ENCODE results near the gene SLC22A17. TPM values are rescaled to one million over a fixed set of nuclear protein-coding genes. Genes with fewer than 3 reads are reported as not detected.

SLC22A17 gene
- total and polyA plus RNA-seq, 2 of the 8 experiments (the other 6 are each of a cell fraction or from before 2014, with no cell fraction given), result 43.0 to 49.0 TPM

DNA sequence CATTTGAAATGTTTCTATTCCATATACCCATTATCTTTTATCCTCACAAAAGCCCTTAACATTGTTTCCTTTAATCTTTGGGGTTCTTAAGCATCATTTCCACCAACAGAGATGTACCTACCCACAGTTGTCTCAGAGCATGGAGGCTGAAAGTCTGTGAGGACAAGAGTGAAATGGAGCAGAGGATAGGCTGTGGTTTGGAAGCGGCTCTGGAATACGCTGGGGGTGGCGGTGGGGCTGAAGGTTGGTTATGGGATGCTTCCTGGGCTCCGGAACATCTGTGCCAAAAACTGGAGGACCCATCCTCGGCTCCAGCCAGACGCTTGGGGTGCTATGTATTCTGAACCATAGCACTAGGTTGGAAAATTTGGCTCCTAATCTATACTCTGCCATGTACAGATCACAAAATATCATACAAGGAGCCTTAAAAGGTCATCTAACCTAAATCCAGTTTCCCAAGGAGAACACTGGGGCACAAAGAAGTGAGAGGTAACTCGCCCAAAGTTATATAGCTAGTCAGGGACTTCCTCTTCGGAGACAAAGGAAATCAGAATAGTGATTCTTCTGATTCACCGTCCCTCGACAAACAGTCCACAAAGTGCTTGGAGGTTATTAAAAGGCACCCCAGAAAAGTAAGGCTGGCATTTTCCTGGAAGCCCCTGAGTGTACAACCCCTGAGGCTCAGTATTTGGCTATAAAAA is 52.6 kb downstream of the SLC22A17 start (continued):
- no peak for TF ChIP-seq RNF2 (IDR thresholded peaks at IDR 0.05; ENCODE audit: borderline replicate concordance, low read depth, low read length, missing control alignments, poor library complexity, severe bottlenecking)
- TF ChIP-seq TBP (IDR thresholded peaks at IDR 0.05; ENCODE audit: low read depth, low read length), result no peak
- no peak for TF ChIP-seq RAD21 (IDR thresholded peaks at IDR 0.05 in 1 of 2, conservative IDR thresholded peaks at IDR 0.05 in 1 of 2; ENCODE audit: low read depth in 2 of 2, low read length in 2 of 2)
- TF ChIP-seq JUN (IDR thresholded peaks at IDR 0.05; ENCODE audit: low read depth, low read length), result no peak
- no peak for TF ChIP-seq CTBP2 (IDR thresholded peaks at IDR 0.05; ENCODE audit: borderline replicate concordance, insufficient read depth, insufficient read length, low read length)
- no peak for TF ChIP-seq CHD2 (IDR thresholded peaks at IDR 0.05; ENCODE audit: low read length)
- TF ChIP-seq CBX5 (IDR thresholded peaks at IDR 0.05; ENCODE audit: low read depth, low read length), result no peak
- TF ChIP-seq POLR2AphosphoS5 (IDR thresholded peaks at IDR 0.05; ENCODE audit: low read depth, low read length), result no peak
- no peak for TF ChIP-seq ASH2L (IDR thresholded peaks at IDR 0.05; ENCODE audit: low read length)

All from H1 (cell line).